Muscle layer of duodenum (tissue), 2 donors: Measurements from ENCODE around the gene GPHB5.
A peak's percentile ranks its signal among the peaks of the same experiment; 100 is the strongest.
"Not testable (repeated sequence)": the region's sequence is repeated elsewhere in the genome, so short reads cannot be mapped to it uniquely, and the experiment has no call there.

ENCODE experiments used
- H3K27ac ChIP-seq: one replicate; pipeline ENCODE4 v1.7.0; 2013; ENCODE audit warnings: mild to moderate bottlenecking, low read length
- H3K27me3 ChIP-seq: one replicate; pipeline ENCODE4 v1.7.0; 2013; ENCODE audit warnings: low read depth, mild to moderate bottlenecking, control low read depth, low read length
- H3K36me3 ChIP-seq, 2 donors: one replicate each; pipeline ENCODE4 v1.7.0; 2013; ENCODE audit warnings: low read length in 2 of 2, control low read depth in 1 of 2, mild to moderate bottlenecking in 1 of 2; ENCODE audit not compliant: insufficient read depth in 2 of 2, control insufficient read depth in 1 of 2
- H3K4me1 ChIP-seq, 2 donors: one replicate each; pipeline ENCODE4 v1.7.0; 2013; ENCODE audit warnings: low read length in 2 of 2, mild to moderate bottlenecking in 2 of 2, control low read depth in 1 of 2, moderate library complexity in 1 of 2; ENCODE audit not compliant: insufficient read depth in 2 of 2, control insufficient read depth in 1 of 2
- H3K4me3 ChIP-seq, 2 donors: one replicate each; pipeline ENCODE4 v1.7.0; 2013; ENCODE audit warnings: low read length in 2 of 2, low read depth in 1 of 2, mild to moderate bottlenecking in 1 of 2
- H3K9me3 ChIP-seq, 2 donors: one replicate each; pipeline ENCODE4 v1.7.0; 2013; ENCODE audit warnings: low read length in 2 of 2, control low read depth in 1 of 2, mild to moderate bottlenecking in 1 of 2; ENCODE audit not compliant: control insufficient read depth in 1 of 2
- donor health status: healthy.

Gene GPHB5

GRCh38 chr14:63322897-63323573, 4.3 kb upstream of the GPHB5 start:
- Histone ChIP-seq H3K4me3 (no peak overlapping the region), H3K4me1 (no peaks in the 10 kb centered on the region), H3K27me3 (no peaks in the 10 kb centered on the region), H3K9me3 (no peaks in the 10 kb centered on the region), H3K36me3 (no peaks in the 10 kb centered on the region), H3K27ac (no peak overlapping the region)

DNA sequence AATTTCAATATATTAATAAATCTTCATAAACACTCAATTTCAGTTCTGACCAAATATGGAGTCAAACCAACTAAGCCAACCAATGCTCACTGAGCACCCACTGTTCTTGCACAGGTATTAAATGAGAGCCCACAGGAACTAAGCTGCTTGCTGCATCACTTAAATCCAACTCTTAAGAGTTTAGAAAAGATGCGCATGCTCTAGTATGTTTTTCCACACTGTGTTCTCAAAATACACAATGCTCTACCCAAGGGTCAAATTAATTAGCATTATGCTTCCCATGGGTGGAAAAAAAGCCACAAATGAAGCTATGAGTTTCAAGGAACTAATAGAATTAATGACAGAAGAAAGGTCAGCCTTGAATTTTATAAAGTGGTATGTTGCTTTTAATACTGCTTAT, 3.7 kb upstream of the GPHB5 start:
- no peak overlapping the region for H3K4me3 ChIP-seq
- H3K27me3 ChIP-seq, result no peaks in the 10 kb centered on the region
- no peaks in the 10 kb centered on the region for H3K9me3 ChIP-seq
- H3K4me1 ChIP-seq, result no peaks in the 10 kb centered on the region
- no peak overlapping the region for H3K27ac ChIP-seq
- H3K36me3 ChIP-seq, result no peaks in the 10 kb centered on the region

DNA sequence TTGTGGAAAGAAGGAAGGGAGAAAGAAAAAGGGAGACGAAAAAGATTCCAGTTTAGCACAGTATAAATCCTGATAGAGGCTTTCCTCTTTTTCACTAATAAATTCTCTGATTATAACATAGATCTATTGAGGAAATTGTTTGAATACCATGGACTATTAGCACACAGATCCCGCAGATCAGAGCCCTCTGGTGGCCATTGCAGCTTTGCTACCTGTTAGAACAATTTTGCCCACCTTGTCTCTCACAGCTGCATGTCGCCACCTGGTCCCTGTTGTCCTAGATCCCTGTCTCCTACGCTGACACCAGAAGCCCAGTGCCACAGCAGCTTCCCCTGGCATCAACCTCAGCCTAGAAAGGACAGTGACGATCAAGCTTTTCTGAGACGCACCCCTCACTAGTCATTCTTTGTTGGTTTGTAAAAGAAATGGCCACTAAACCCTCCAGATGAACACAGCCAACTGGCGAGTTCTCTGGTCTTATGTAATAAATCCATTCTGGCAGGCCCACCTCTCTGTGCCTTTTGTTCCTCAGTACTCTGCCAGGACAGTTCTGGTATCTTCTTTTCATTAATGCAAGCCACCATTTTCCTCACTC, 9.9 kb downstream of the GPHB5 start:
- H3K4me3 ChIP-seq, result no peak overlapping the region
- no peaks in the 10 kb centered on the region for H3K4me1 ChIP-seq
- H3K36me3 ChIP-seq, result no peaks in the 10 kb centered on the region
- no peak overlapping the region for H3K27ac ChIP-seq
- no peaks in the 10 kb centered on the region for H3K27me3 ChIP-seq
- H3K9me3 ChIP-seq, result no peaks in the 10 kb centered on the region

GRCh38 chr14:63304429-63304828, 14.3 kb downstream of the GPHB5 start:
- H3K9me3 ChIP-seq, H3K4me1 ChIP-seq, H3K27me3 ChIP-seq, H3K36me3 ChIP-seq, H3K4me3 ChIP-seq, H3K27ac ChIP-seq: not testable (repeated sequence)

DNA sequence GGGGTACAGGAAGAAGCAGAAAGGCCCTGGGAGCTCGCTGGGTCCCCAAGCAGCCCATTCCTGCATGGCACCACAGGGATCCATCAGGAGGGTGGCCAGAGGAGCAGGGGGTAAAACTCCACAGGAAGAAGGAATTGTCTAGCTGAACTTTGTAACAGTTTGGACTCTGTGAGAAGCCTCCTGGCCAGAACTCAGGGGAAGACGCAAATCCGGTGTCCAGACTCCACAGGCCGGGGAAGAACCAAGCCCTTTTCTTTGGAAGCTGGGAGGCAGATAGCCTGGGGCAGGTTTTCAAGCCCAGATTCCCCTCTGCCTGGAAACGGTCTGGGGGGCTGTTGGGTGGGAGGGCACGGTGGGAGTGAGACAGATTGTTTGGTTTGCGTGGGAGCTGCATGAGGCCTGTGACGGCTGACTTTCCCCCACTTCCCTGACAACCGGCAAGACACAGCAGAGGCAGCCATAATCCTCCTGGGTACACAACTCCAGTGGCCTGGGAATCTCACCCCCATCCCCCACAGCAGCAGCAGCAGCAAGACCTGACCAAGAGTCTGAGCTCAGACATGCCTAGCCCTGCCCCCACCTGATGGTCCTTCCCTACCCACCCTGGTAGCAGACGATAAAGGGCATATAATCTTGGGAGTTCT, 16.7 kb downstream of the GPHB5 start:
- Histone ChIP-seq H3K9me3 (no peaks in the 10 kb centered on the region), H3K27ac (no peak overlapping the region), H3K4me1 (no peaks in the 10 kb centered on the region), H3K27me3 (no peaks in the 10 kb centered on the region), H3K4me3 (no peak overlapping the region), H3K36me3 (no peaks in the 10 kb centered on the region)

GRCh38 chr14:63300854-63301253, 17.9 kb downstream of the GPHB5 start:
- H3K36me3 ChIP-seq, result no peaks in the 10 kb centered on the region
- H3K4me1 ChIP-seq, result no peaks in the 10 kb centered on the region
- H3K4me3 ChIP-seq, result no peak overlapping the region
- H3K27ac ChIP-seq, result no peak overlapping the region
- H3K27me3 ChIP-seq, result no peaks in the 10 kb centered on the region
- H3K9me3 ChIP-seq, result no peaks in the 10 kb centered on the region

DNA sequence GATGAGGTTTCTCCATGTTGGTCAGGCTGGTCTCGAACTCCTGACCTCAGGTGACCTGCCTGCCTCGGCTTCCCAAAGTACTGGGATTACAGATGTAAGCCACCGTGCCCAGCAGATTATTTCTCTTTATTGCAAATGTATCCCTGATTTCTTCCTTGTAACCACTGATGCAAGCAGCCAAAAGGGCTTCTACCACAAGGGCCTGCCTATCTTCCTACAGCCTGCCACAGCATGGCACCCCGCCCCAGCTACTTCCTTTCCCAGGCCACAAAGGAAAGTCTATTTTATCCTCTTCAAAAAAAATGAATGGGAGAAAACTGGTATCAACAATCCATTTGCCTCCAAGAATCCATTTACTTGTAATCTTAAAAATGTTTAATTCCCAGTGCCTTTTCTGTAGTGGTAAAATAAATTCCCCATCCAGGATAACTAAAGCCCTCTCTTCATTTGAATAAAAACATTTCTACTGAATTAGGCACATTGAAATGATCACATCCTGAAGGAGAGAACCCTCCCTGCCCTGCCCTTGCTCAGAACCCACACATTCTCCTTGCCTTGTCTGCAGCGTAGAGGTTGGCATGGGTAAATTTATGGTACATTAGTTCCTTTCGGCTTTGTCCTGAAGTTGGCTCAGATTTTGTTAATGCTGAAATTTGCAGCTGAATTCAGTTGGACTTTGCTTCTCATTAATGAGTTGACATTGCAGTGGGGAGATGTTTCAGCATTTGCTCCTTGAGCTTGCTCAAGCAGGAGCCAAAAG, 19.2 kb downstream of the GPHB5 start:
- H3K9me3 ChIP-seq, result no peaks in the 10 kb centered on the region
- H3K27ac ChIP-seq, result no peak overlapping the region
- no peaks in the 10 kb centered on the region for H3K27me3 ChIP-seq
- H3K36me3 ChIP-seq, result no peaks in the 10 kb centered on the region
- no peaks in the 10 kb centered on the region for H3K4me1 ChIP-seq
- H3K4me3 ChIP-seq, result no peak overlapping the region

- Histone ChIP-seq H3K36me3 (peaks cover 0 to 8% of the 10 kb centered on the region in 2 donors), H3K27me3 (no peaks in the 10 kb centered on the region), H3K27ac (no peak overlapping the region), H3K4me3 (no peak overlapping the region), H3K4me1 (no peaks in the 10 kb centered on the region), H3K9me3 (no peaks in the 10 kb centered on the region)
These were observed 21.2 kb downstream of the GPHB5 start for GRCh38 chr14:63297372-63298063.

DNA sequence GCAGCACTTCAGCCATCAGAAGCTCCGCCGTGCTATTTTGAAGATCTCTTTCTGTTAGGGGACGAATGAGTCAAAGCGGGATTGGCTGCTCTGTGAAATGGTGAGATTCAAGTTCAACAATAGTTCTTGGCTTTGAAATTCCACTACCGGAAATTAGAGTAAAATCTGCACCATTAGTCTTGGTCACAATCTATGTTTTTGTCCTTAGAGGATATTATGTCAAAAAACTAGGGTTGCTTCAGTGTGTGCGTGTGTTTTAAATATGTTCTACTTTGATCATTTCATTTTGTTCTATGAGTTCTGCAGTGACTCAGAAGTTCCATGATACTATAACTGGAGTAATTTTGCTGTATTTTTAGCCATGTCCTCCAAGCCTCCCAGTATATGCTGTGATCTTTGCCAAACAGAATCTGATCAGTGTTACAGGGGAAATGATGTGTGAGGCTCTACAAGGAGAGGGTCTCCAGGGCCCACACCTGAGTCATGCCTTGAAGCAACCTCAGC, 22.6 kb downstream of the GPHB5 start:
- no peaks in the 10 kb centered on the region for H3K27me3 ChIP-seq
- H3K4me1 ChIP-seq, result no peaks in the 10 kb centered on the region
- H3K27ac ChIP-seq, result no peak overlapping the region
- H3K4me3 ChIP-seq, result no peak overlapping the region
- H3K36me3 ChIP-seq, result peaks cover 2 to 22% of the 10 kb centered on the region in 2 donors
- no peaks in the 10 kb centered on the region for H3K9me3 ChIP-seq

- Histone ChIP-seq H3K36me3 (peaks cover 5 to 28% of the 10 kb centered on the region in 2 donors), H3K27me3 (no peaks in the 10 kb centered on the region), H3K27ac (no peak overlapping the region), H3K4me1 (no peaks in the 10 kb centered on the region), H3K4me3 (peak overlapping the region in 1 of 2 donors; percentile 3), H3K9me3 (no peaks in the 10 kb centered on the region)
These were observed 23.5 kb downstream of the GPHB5 start for GRCh38 chr14:63295231-63295685.

DNA sequence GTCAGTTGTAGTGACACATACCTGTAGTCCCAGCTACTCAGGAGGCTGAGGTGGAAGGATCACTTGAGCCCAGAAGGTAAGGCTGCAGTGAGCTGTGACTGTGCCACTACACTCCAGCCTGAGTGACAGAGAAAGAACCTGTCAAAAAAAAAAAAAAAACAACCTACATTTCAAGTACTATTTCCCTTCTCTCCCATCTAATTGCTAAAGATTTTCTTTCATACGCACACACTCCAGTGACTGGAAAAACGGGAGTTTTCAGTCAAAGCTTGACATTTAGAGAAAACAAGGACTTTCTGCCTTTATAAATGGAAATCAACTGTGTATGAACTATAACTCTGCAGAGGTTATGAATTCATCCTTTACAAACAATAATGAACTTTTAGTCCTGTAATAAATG, 25.9 kb downstream of the GPHB5 start:
- Histone ChIP-seq H3K27me3 (no peaks in the 10 kb centered on the region), H3K27ac (no peak overlapping the region), H3K4me3 (no peak overlapping the region), H3K4me1 (no peaks in the 10 kb centered on the region), H3K36me3 (peaks cover 8 to 43% of the 10 kb centered on the region in 2 donors), H3K9me3 (no peaks in the 10 kb centered on the region)
